ENCODE data around the gene MUC22.

MUC22 gene

GRCh38 chr6:31070711-31071197 lies 60.5 kb downstream of the MUC22 start:
- peak; percentile 75 for DNase-seq (ENCODE audit: low read depth)
- peak; percentile 87 for TF ChIP-seq CTCF (IDR thresholded peaks at IDR 0.05; ENCODE audit: low read depth, low read length, missing control alignments)

GRCh38 chr6:31074401-31074800 lies 64.1 kb downstream of the MUC22 start:
- in situ Hi-C loops (cut with HindIII; ENCODE audit: low sequenced_read_pairs): loop anchor here (5.0 kb wide), 1 partner anchor 157 kb away; no protein-coding TSS in a partner anchor
- no peak for DNase-seq (ENCODE audit: low read depth)
- no peak for TF ChIP-seq CTCF (IDR thresholded peaks at IDR 0.05; ENCODE audit: low read depth, low read length, missing control alignments)
- no peak overlapping the region for H3K4me3 ChIP-seq (ENCODE audit: low read depth, low read length)

More at GRCh38 chr6:31070711-31071197, 60.5 kb downstream of the MUC22 start:
- in situ Hi-C loops (cut with HindIII; ENCODE audit: low sequenced_read_pairs): loop anchor here (5.0 kb wide), 1 partner anchor 153 kb away; no protein-coding TSS in a partner anchor
- no peak overlapping the region for H3K4me3 ChIP-seq (ENCODE audit: low read depth, low read length)

- in situ Hi-C loops (cut with HindIII; ENCODE audit: low sequenced_read_pairs): no loop called here
- DNase-seq (ENCODE audit: low read depth): no peak
- no peak for TF ChIP-seq CTCF (IDR thresholded peaks at IDR 0.05; ENCODE audit: low read depth, low read length, missing control alignments)
- no peak overlapping the region for H3K4me3 ChIP-seq (ENCODE audit: low read depth, low read length)
Observed at GRCh38 chr6:31075528-31075927, 65.3 kb downstream of the MUC22 start.

- no peak for TF ChIP-seq CTCF (IDR thresholded peaks at IDR 0.05; ENCODE audit: low read depth, low read length, missing control alignments)
- DNase-seq (ENCODE audit: low read depth): no peak
- H3K4me3 ChIP-seq (ENCODE audit: low read depth, low read length): no peak overlapping the region
- in situ Hi-C loops (cut with HindIII; ENCODE audit: low sequenced_read_pairs): no loop called here
Observed at GRCh38 chr6:31076611-31077010, 66.3 kb downstream of the MUC22 start.

GRCh38 chr6:31079656-31080261 lies 69.5 kb downstream of the MUC22 start:
- no peak overlapping the region for H3K4me3 ChIP-seq (ENCODE audit: low read depth, low read length)
- TF ChIP-seq CTCF (IDR thresholded peaks at IDR 0.05; ENCODE audit: low read depth, low read length, missing control alignments): peak; percentile 91
- in situ Hi-C loops (cut with HindIII; ENCODE audit: low sequenced_read_pairs): no loop called here
- DNase-seq (ENCODE audit: low read depth): peak; percentile 49

GRCh38 chr6:31081872-31082271 lies 71.6 kb downstream of the MUC22 start:
- H3K4me3 ChIP-seq (ENCODE audit: low read depth, low read length): no peak overlapping the region
- no peak for TF ChIP-seq CTCF (IDR thresholded peaks at IDR 0.05; ENCODE audit: low read depth, low read length, missing control alignments)
- in situ Hi-C loops (cut with HindIII; ENCODE audit: low sequenced_read_pairs): no loop called here
- DNase-seq (ENCODE audit: low read depth): no peak

Data from astrocyte of the cerebellum (primary cell).